A549 (cell line): ENCODE measurements around the gene ZNF600. TPM values are rescaled to one million over a fixed set of nuclear protein-coding genes. Genes with fewer than 3 reads are reported as not detected.
A peak's percentile ranks its signal among the peaks of the same experiment; 100 is the strongest.
"Not testable (repeated sequence)": the region's sequence is repeated elsewhere in the genome, so short reads cannot be mapped to it uniquely, and the experiment has no call there.

Experiments
- ATAC-seq, 2 experiments: fragments of 200-7000 bp in 1 of 2; fragments of >200 bp in 1 of 2; cut with Nextera tagmentation in 1 of 2; cut with Tn5 transposase in 1 of 2; 3 replicates each; pipeline versions ENCODE4 v1.8.0 to v1.9.1; 2018 to 2020; ENCODE audit warnings: mild to moderate bottlenecking in 1 of 2, moderate library complexity in 1 of 2
- CTCF ChIA-PET: fragments of 300-600 bp; sonication (Branson Sonifier 250); formaldehyde crosslinking; extraction: SDS; loops from one replicate; lab custom pipeline; 2021; ENCODE audit warnings: antibody characterized with exemption, inconsistent platforms; lab: Yijun Ruan, JAX
- POLR2A ChIA-PET: fragments of 350-600 bp; formaldehyde crosslinking; extraction: SDS; loops from one replicate; lab custom pipeline; 2021; ENCODE audit warnings: antibody characterized with exemption, inconsistent platforms; lab: Yijun Ruan, JAX
- DNase-seq, 2 experiments: peaks; one replicate each; pipeline versions ENCODE4 v3.0.0 to v3.0.0-alpha.2; 2011 to 2016; ENCODE audit warnings: low read depth in 1 of 2, low spot score in 1 of 2
- FAIRE-seq: peaks from 2 replicates; lab custom pipeline; 2011; peaks lifted over from hg19 to GRCh38; lab: Jason Lieb, UNC
- H3K27ac ChIP-seq, 2 experiments: fragments of >200 bp; sonication (Bioruptor Twin); formaldehyde crosslinking; 3 replicates each; pipeline ENCODE4 v1.5.1; 2016 to 2017
- H3K4me1 ChIP-seq: fragments of >200 bp; sonication (Bioruptor Twin); formaldehyde crosslinking; 3 replicates; pipeline ENCODE4 v1.6.1; 2016
- H3K4me2 ChIP-seq: fragments of >200 bp; sonication (Bioruptor Twin); formaldehyde crosslinking; 3 replicates; pipeline ENCODE4 v1.6.1; 2016
- H3K4me3 ChIP-seq: fragments of >200 bp; sonication (Bioruptor Twin); formaldehyde crosslinking; 3 replicates; pipeline ENCODE4 v1.5.1; 2016
- H3K9me3 ChIP-seq: fragments of >200 bp; sonication (Bioruptor Twin); formaldehyde crosslinking; 3 replicates; pipeline ENCODE4 v1.6.1; 2016
- FOSB ChIP-seq: fragments of 250-450 bp; sonication (Bioruptor Pico); IDR thresholded peaks from 2 replicates; pipeline ENCODE4 v1.5.0; 2020; ENCODE audit warnings: mild to moderate bottlenecking, moderate library complexity
- FOSL2 ChIP-seq, 2 experiments: fragments of 450-650 bp in 1 of 2; fragments of >200 bp in 1 of 2; sonication (Bioruptor Twin) in 1 of 2; formaldehyde crosslinking; IDR thresholded peaks; 2 replicates each; pipeline versions ENCODE4 v1.5.0 to v1.6.1; 2016 to 2020; ENCODE audit warnings: mild to moderate bottlenecking in 1 of 2, moderate library complexity in 1 of 2
- HDAC2 ChIP-seq: fragments of 200-600 bp; sonication (generic); IDR thresholded peaks from 2 replicates; pipeline ENCODE4 v1.6.1; 2016
- HEYL ChIP-seq: fragments of 250-450 bp; sonication (Bioruptor Pico); IDR thresholded peaks from 2 replicates; pipeline ENCODE4 v1.8.0; 2021; ENCODE audit warnings: mild to moderate bottlenecking, moderate library complexity
- HOXB13 ChIP-seq: fragments of 250-450 bp; sonication (Bioruptor Pico); IDR thresholded peaks from 2 replicates; pipeline ENCODE4 v1.5.0; 2020; ENCODE audit warnings: low read depth, mild to moderate bottlenecking, moderate library complexity
- KDM1A ChIP-seq: fragments of 200-600 bp; sonication (generic); IDR thresholded peaks from 2 replicates; pipeline ENCODE4 v1.6.1; 2016; ENCODE audit warnings: low read depth, mild to moderate bottlenecking
- MAZ ChIP-seq: fragments of 150-350 bp; IDR thresholded peaks from 2 replicates; pipeline ENCODE4 v1.6.1; 2014; ENCODE audit warnings: antibody characterized with exemption, low read depth, low read length, borderline replicate concordance
- PHF8 ChIP-seq: fragments of 200-600 bp; sonication (generic); IDR thresholded peaks from 2 replicates; pipeline ENCODE4 v1.6.1; 2016; ENCODE audit warnings: low read depth, mild to moderate bottlenecking, antibody characterized with exemption, moderate library complexity, borderline replicate concordance
- POLR2AphosphoS2 ChIP-seq: conservative IDR thresholded peaks from 2 replicates; pipeline ENCODE4 v1.6.1; 2012; ENCODE audit warnings: low read length, improper control_type of control experiment, inconsistent platforms
- RAD21 ChIP-seq, 2 experiments: fragments of >200 bp in 1 of 2; sonication (Bioruptor Twin) in 1 of 2; formaldehyde crosslinking in 1 of 2; IDR thresholded peaks in 1 of 2; conservative IDR thresholded peaks in 1 of 2; 2 replicates in 1 of 2; 3 replicates in 1 of 2; pipeline ENCODE4 v1.6.1; 2012 to 2018; ENCODE audit warnings: inconsistent platforms in 1 of 2
- RARB ChIP-seq: fragments of 250-450 bp; sonication (Bioruptor Pico); IDR thresholded peaks from 2 replicates; pipeline ENCODE4 v1.8.0; 2021; ENCODE audit warnings: mild to moderate bottlenecking, moderate library complexity
- RNF2 ChIP-seq: fragments of 200-600 bp; sonication (generic); IDR thresholded peaks from 2 replicates; pipeline ENCODE4 v1.6.1; 2016; ENCODE audit warnings: low read depth, mild to moderate bottlenecking, antibody characterized with exemption, moderate library complexity, borderline replicate concordance
- TP53 ChIP-seq: fragments of 250-450 bp; sonication (Bioruptor Pico); IDR thresholded peaks from 2 replicates; pipeline ENCODE4 v1.5.0; 2021; ENCODE audit warnings: mild to moderate bottlenecking, moderate library complexity
- ZNF302 ChIP-seq: fragments of 250-450 bp; sonication (Bioruptor Pico); IDR thresholded peaks from 2 replicates; pipeline ENCODE4 v1.9.0; 2021; ENCODE audit warnings: inconsistent platforms, mild to moderate bottlenecking, moderate library complexity
- WGBS: methylation state at CpG from one replicate; pipeline ENCODE4 v1.1.6; 2017; ENCODE audit errors: missing lambda C conversion rate; 5-methylcytosine and 5-hydroxymethylcytosine counted together
- polyA plus RNA-seq, 4 experiments: library from polyadenylated mRNA; depleted of rRNA in 3 of 4; stranded (reverse); fragments of >200 nt; fragmentation: RNase III in 1 of 4; extraction: RNeasy Plus Mini Kit Qiagen cat#74134 plus additional on column Dnase treatment in 1 of 4; gene quantifications; 2 replicates in 3 of 4; 3 replicates in 1 of 4; pipeline ENCODE4 v1.2.3, GENCODE V29; 2011 to 2017
- TF ChIP-seq, protein P1 (sequence below): IDR thresholded peaks from 2 replicates; pipeline ENCODE4 v1.6.1; 2012
- TF ChIP-seq, protein P2 (sequence below): IDR thresholded peaks from 2 replicates; pipeline ENCODE4 v1.6.1; 2012; ENCODE audit warnings: low read depth, borderline replicate concordance
- TF ChIP-seq, protein P3 (sequence below): fragments of >200 bp; sonication (Bioruptor Twin); formaldehyde crosslinking; IDR thresholded peaks from 2 replicates; pipeline ENCODE4 v1.6.1; 2016
- TF ChIP-seq, protein P4 (sequence below): fragments of >200 bp; sonication (Bioruptor Twin); formaldehyde crosslinking; IDR thresholded peaks from 3 replicates; pipeline ENCODE4 v1.6.1; 2016

The ZNF600 gene
- polyA plus RNA-seq, 2 of the 4 experiments (the other 2 are of a cell fraction): 0.08 to 0.48 TPM

DNA sequence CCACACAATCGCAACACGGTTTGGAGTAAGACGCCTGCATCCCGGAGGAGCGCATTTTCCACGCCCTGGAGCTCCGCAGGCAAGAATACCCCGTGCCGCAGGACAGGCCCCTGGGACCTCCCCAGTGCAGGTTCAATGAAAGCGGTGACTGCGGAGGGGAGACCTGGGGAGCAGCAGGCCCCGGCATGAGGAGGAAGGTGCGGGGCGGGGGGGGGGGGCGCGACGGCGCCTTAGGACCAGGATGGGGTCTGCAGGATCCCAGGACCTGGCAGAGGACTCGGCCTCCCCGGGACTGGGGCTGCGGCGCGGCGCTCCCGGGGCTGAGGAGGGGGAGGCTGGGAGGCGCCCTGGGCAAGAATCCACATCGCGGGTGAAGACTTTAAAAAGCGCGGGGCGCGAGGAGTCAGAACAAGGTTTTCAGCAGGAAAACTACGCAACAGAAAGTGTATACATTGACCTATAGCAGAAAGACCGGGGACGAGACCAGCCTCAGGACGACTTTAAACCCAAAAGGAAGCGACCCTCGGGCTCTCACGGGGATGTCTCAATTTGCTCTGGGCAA is 52.2 kb downstream of the ZNF600 start:
- peak; percentile 61 to 68 for ATAC-seq
- POLR2A ChIA-PET: no interaction called here
- CTCF ChIA-PET: no interaction called here
- Histone ChIP-seq H3K4me3 (peak overlapping the region; percentile 73), H3K9me3 (peaks cover 60% of the 10 kb centered on the region), H3K4me1 (no peaks in the 10 kb centered on the region)
- TF ChIP-seq HDAC2 (no peak), HEYL (no peak), FOSL2 (IDR thresholded peaks at IDR 0.05) (no peak), FOSL2 (CRISPR knock-in tag; IDR thresholded peaks at IDR 0.05) (no peak), TP53 (CRISPR knock-in tag) (no peak), ZNF302 (CRISPR knock-in tag) (no peak)
- TF ChIP-seq, protein P1, sequence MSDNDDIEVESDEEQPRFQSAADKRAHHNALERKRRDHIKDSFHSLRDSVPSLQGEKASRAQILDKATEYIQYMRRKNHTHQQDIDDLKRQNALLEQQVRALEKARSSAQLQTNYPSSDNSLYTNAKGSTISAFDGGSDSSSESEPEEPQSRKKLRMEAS: no peak
- TF ChIP-seq, all 56 proteins: peak for 0
- DNase-seq (no peak), FAIRE-seq (no peak)
- WGBS: 20% methylated on average over 18 of the region's 39 CpGs
- Histone ChIP-seq H3K27ac (peak overlapping the region; percentile 65 to 81), H3K4me2 (peak overlapping the region; percentile 67)

DNA sequence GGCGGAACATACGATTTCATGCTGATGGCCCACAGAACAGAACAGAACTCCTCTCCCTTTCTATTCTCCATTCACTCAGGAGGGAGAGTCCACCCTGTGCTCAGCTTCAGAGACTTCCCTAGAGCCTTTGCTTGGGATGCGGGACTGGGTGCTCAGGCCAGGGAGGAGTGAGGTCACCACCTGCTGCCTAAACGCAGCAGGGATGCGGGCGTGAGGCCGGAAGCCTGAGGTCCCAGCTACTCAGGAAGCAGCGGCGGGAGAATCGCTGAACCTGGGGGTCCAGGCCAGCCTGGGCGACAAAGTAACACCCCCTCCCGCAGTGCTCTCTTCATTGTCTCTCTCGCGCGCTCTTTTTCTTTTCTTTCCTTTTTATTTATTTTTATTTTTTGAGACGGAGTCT is 60.5 kb downstream of the ZNF600 start:
- 94% methylated on average over 16 of the region's 16 CpGs for WGBS
- H3K4me1 ChIP-seq, FAIRE-seq, POLR2A ChIA-PET, H3K4me3 ChIP-seq, DNase-seq, H3K27ac ChIP-seq, H3K4me2 ChIP-seq, ATAC-seq: not testable (repeated sequence)
- peaks cover 59% of the 10 kb centered on the region for H3K9me3 ChIP-seq
- CTCF ChIA-PET: interaction anchor here (0.6 kb wide), 1 partner anchor 696 kb away, joined by 3 read pairs; no protein-coding TSS in a partner anchor

DNA sequence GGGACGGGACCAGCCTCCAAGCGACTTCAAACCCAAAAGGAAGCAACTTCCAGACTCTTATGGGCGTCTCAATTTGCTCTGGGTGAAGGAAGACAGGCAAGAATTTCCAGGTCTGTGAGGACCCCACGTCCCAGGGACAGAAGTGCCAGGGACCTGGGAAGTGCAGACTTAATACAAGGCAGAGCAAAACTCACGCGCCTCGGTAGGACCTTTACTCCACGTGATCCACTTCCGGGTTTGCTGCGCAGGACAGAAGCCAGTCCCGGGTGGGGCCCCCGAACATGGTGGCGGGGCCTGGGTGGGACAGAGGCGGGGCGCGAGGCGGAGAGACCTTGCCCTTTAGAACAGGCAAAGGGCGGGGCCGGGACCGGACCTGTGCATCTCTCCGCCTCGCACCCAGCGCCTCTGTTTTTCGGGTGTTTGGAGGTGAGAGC is 61.0 kb downstream of the ZNF600 start:
- H3K9me3 ChIP-seq: peaks cover 54% of the 10 kb centered on the region
- ATAC-seq (no peak), DNase-seq (no peak), FAIRE-seq (no peak)
- H3K27ac ChIP-seq: no peak overlapping the region
- 82% methylated on average over 24 of the region's 24 CpGs for WGBS
- H3K4me3 ChIP-seq: no peak overlapping the region
- H3K4me2 ChIP-seq: no peak overlapping the region
- POLR2A ChIA-PET: no interaction called here
- no peaks in the 10 kb centered on the region for H3K4me1 ChIP-seq
- CTCF ChIA-PET: no interaction called here
- TF ChIP-seq ZNF302 (CRISPR knock-in tag) (no peak), KDM1A (no peak), POLR2AphosphoS2 (no peak), RARB (no peak), MAZ (no peak), HEYL (no peak), TP53 (CRISPR knock-in tag) (no peak)
- TF ChIP-seq, protein P2, sequence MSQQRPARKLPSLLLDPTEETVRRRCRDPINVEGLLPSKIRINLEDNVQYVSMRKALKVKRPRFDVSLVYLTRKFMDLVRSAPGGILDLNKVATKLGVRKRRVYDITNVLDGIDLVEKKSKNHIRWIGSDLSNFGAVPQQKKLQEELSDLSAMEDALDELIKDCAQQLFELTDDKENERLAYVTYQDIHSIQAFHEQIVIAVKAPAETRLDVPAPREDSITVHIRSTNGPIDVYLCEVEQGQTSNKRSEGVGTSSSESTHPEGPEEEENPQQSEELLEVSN: no peak
- TF ChIP-seq, protein P3, sequence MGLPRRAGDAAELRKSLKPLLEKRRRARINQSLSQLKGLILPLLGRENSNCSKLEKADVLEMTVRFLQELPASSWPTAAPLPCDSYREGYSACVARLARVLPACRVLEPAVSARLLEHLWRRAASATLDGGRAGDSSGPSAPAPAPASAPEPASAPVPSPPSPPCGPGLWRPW: no peak
- TF ChIP-seq, protein P4, sequence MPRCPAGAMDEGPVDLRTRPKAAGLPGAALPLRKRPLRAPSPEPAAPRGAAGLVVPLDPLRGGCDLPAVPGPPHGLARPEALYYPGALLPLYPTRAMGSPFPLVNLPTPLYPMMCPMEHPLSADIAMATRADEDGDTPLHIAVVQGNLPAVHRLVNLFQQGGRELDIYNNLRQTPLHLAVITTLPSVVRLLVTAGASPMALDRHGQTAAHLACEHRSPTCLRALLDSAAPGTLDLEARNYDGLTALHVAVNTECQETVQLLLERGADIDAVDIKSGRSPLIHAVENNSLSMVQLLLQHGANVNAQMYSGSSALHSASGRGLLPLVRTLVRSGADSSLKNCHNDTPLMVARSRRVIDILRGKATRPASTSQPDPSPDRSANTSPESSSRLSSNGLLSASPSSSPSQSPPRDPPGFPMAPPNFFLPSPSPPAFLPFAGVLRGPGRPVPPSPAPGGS: no peak
- TF ChIP-seq, all 56 proteins: peak for 0

DNA sequence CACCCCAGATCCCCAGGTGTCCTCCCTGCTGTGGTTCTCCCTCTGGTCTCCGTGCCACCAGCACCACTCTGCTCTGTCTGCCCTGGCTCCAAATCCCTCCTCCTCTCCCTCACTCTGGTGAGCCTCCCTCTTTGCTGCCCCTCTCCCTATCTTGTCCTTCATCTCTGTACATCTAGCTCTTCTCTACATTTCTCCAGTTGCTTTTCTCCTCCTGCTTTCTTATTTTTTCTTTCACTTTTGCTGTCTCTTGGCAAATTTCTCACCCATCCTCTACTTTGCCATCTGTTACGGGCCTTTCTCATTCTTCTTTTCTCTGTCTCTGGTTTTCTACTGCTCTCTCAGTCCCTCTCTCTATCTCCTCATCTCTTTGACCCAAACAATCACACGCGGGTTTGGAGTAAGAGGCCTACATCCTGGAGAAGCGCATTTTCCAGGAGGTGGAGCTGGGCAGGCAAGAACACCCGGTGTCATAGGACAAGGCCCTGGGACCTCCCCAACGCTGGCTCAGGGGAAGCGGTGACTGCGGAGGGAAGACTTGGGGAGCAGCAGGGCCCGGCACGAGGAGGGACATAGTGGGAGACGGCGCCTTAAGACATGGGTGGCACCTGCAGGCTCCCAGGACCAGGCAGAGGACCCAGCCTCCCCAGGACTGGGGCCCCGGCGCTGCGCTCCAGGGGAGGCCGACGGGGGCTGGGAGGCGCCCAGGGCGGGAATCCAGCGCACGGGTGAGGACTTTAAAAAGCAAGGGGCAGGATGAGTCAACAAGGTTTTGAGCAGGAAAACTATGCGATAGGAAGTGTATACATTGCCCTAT is 61.7 kb downstream of the ZNF600 start:
- TF ChIP-seq PHF8: no peak
- no peak for TF ChIP-seq FOSB (CRISPR knock-in tag)
- TF ChIP-seq HOXB13 (CRISPR knock-in tag): no peak
- no peak for TF ChIP-seq RAD21 (conservative IDR thresholded peaks at IDR 0.05 in 1 of 2, IDR thresholded peaks at IDR 0.05 in 1 of 2)
- TF ChIP-seq RNF2: no peak
- Histone ChIP-seq H3K9me3 (peaks cover 51% of the 10 kb centered on the region), H3K4me2 (no peak overlapping the region), H3K4me3 (no peak overlapping the region), H3K27ac (no peak overlapping the region), H3K4me1 (no peaks in the 10 kb centered on the region)
- FAIRE-seq: no peak
- CTCF ChIA-PET: no interaction called here
- POLR2A ChIA-PET: no interaction called here
- WGBS: 81% methylated on average over 22 of the region's 23 CpGs
- no peak for ATAC-seq
- no peak for DNase-seq

DNA sequence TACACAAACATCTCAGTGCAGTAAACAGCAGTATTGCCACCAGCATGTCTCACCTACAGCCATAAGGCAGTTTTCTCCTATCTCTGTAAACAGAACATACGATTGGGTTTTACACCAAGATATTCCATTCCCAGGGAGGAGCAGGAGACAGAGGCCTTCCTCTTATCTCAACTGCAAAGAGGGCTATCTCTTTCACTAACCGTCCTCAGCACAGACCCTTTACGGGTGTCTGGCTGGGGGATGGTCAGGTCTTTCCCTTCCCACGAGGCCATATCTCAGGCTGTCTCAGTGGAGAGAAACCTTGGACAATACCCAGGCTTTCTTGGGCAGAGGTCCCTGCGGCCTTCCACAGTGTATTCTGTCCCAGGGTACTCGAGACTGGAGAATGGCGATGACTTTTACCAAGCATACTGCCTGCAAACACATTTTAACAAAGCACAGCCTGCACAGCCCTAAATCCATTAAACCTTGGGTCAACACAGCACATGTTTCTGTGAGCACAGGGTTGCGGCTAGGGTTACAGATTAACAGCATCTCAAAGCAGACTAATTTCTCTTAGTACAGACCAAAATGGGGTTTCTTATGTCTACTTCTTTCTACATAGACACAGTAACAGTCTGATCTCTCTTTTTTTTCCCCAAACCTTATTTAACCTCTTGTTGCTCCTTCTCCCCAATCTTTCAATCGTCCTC is 62.5 kb downstream of the ZNF600 start:
- FAIRE-seq: not testable (repeated sequence)

More for the DNA sequence above, 62.5 kb downstream of the ZNF600 start:
- CTCF ChIA-PET, H3K27ac ChIP-seq, H3K4me1 ChIP-seq, H3K4me2 ChIP-seq, H3K4me3 ChIP-seq, POLR2A ChIA-PET, DNase-seq, ATAC-seq: not testable (repeated sequence)
- H3K9me3 ChIP-seq: peaks cover 54% of the 10 kb centered on the region
- 68% methylated on average over 9 of the region's 9 CpGs for WGBS
